ENCODE results near the gene MACIR. TPM values are rescaled to one million over a fixed set of nuclear protein-coding genes. Genes with fewer than 3 reads are reported as not detected.

The MACIR gene
- total and polyA plus RNA-seq, 3 donors from 2014 or later: 12.8 to 21.6 (median 18.4) TPM

- 74 to 82% methylated on average over 1 of the region's 1 CpG for WGBS, 2 donors
- H3K27me3 ChIP-seq: no peaks in the 10 kb centered on the region
- no peaks in the 10 kb centered on the region for H3K36me3 ChIP-seq (ENCODE audit: low read depth, missing control alignments)
- no peaks in the 10 kb centered on the region for H3K4me1 ChIP-seq
- DNase-seq: no peak
- TF ChIP-seq POLR2A (IDR thresholded peaks at IDR 0.05): no peak
- no peak for TF ChIP-seq CTCF (IDR thresholded peaks at IDR 0.05)
- no peaks in the 10 kb centered on the region for H3K9me3 ChIP-seq
- no peak overlapping the region for H3K27ac ChIP-seq
- intact Hi-C loops (cut with DNase I; ENCODE audit: low total_unique reads): no loop called here
- H3K4me3 ChIP-seq: no peak overlapping the region
These were observed 32.3 kb downstream of the MACIR start for GRCh38 chr5:103290846-103291245.

- H3K27me3 ChIP-seq: no peaks in the 10 kb centered on the region
- no peak for TF ChIP-seq CTCF (IDR thresholded peaks at IDR 0.05)
- no peak for TF ChIP-seq POLR2A (IDR thresholded peaks at IDR 0.05)
- H3K36me3 ChIP-seq (ENCODE audit: low read depth, missing control alignments): no peaks in the 10 kb centered on the region
- intact Hi-C loops (cut with DNase I; ENCODE audit: low total_unique reads): no loop called here
- no peak overlapping the region for H3K4me3 ChIP-seq
- 86 to 88% methylated on average over 4 of the region's 4 CpGs for WGBS, 2 donors
- no peak overlapping the region for H3K27ac ChIP-seq
- no peaks in the 10 kb centered on the region for H3K4me1 ChIP-seq
- DNase-seq: no peak
- H3K9me3 ChIP-seq: no peaks in the 10 kb centered on the region
These were observed 33.0 kb downstream of the MACIR start for GRCh38 chr5:103291606-103292005.

GRCh38 chr5:103293099-103293498 lies 34.5 kb downstream of the MACIR start:
- Histone ChIP-seq H3K27me3 (no peaks in the 10 kb centered on the region), H3K4me3 (no peak overlapping the region), H3K4me1 (no peaks in the 10 kb centered on the region), H3K9me3 (no peaks in the 10 kb centered on the region), H3K27ac (no peak overlapping the region), H3K36me3 (ENCODE audit: low read depth, missing control alignments) (no peaks in the 10 kb centered on the region)
- intact Hi-C loops (cut with DNase I; ENCODE audit: low total_unique reads): no loop called here
- WGBS, 2 donors: 91 to 93% methylated on average over 1 of the region's 1 CpG
- TF ChIP-seq CTCF (IDR thresholded peaks at IDR 0.05) (no peak), POLR2A (IDR thresholded peaks at IDR 0.05) (no peak)
- no peak for DNase-seq

- intact Hi-C loops (cut with DNase I; ENCODE audit: low total_unique reads): no loop called here
- WGBS, 2 donors: 86% methylated on average over 3 of the region's 3 CpGs
- H3K27me3 ChIP-seq: no peaks in the 10 kb centered on the region
- H3K4me1 ChIP-seq: no peaks in the 10 kb centered on the region
- no peak overlapping the region for H3K4me3 ChIP-seq
- H3K9me3 ChIP-seq: no peaks in the 10 kb centered on the region
- no peak for DNase-seq
- no peak overlapping the region for H3K27ac ChIP-seq
- TF ChIP-seq CTCF (IDR thresholded peaks at IDR 0.05) (no peak), POLR2A (IDR thresholded peaks at IDR 0.05) (no peak)
- H3K36me3 ChIP-seq (ENCODE audit: low read depth, missing control alignments): no peaks in the 10 kb centered on the region
These were observed 35.2 kb downstream of the MACIR start for GRCh38 chr5:103293719-103294118.

- H3K9me3 ChIP-seq: no peaks in the 10 kb centered on the region
- no peak overlapping the region for H3K27ac ChIP-seq
- H3K27me3 ChIP-seq: no peaks in the 10 kb centered on the region
- intact Hi-C loops (cut with DNase I; ENCODE audit: low total_unique reads): no loop called here
- TF ChIP-seq POLR2A (IDR thresholded peaks at IDR 0.05) (no peak), CTCF (IDR thresholded peaks at IDR 0.05) (no peak)
- no peaks in the 10 kb centered on the region for H3K4me1 ChIP-seq
- no peak for DNase-seq
- no peak overlapping the region for H3K4me3 ChIP-seq
- 50 to 51% methylated on average over 5 of the region's 5 CpGs for WGBS, 2 donors
- no peaks in the 10 kb centered on the region for H3K36me3 ChIP-seq (ENCODE audit: low read depth, missing control alignments)
These were observed 36.3 kb downstream of the MACIR start for GRCh38 chr5:103294906-103295305.
